DOHH2 (cell line): ENCODE results near the gene TUBB4A.

Experiments
- H3F3A ChIP-seq: fragments of 200-600 bp; sonication (generic), shearing (Covaris generic); 2 replicates; pipeline ENCODE4 v1.6.0; 2016; ENCODE audit warnings: antibody characterized with exemption, mild to moderate bottlenecking; ENCODE audit not compliant: control insufficient read depth, insufficient read depth
- H3K27ac ChIP-seq: fragments of 200-600 bp; sonication (generic); 2 replicates; pipeline ENCODE4 v1.5.1; 2014; ENCODE audit warnings: low read depth, mild to moderate bottlenecking, low read length, moderate library complexity
- H3K27me3 ChIP-seq: fragments of 200-600 bp; sonication (generic); 2 replicates; pipeline ENCODE4 v1.6.1; 2014; ENCODE audit warnings: mild to moderate bottlenecking, low read length, mixed read lengths; ENCODE audit not compliant: control insufficient read depth
- H3K36me3 ChIP-seq: fragments of 200-600 bp; sonication (generic); 2 replicates; pipeline ENCODE4 v1.6.1; 2014; ENCODE audit warnings: mild to moderate bottlenecking, low read length, moderate library complexity, mixed read lengths; ENCODE audit not compliant: control insufficient read depth
- H3K4me1 ChIP-seq: fragments of 200-600 bp; sonication (generic); 2 replicates; pipeline ENCODE4 v1.6.1; 2014; ENCODE audit warnings: mild to moderate bottlenecking, low read length, mixed read lengths; ENCODE audit not compliant: control insufficient read depth
- H3K4me2 ChIP-seq: fragments of 200-600 bp; sonication (generic); 2 replicates; pipeline ENCODE4 v1.6.0; 2014; ENCODE audit warnings: mild to moderate bottlenecking, low read length, moderate library complexity
- H3K4me3 ChIP-seq: fragments of 200-600 bp; sonication (generic); 2 replicates; pipeline ENCODE4 v1.5.1; 2014; ENCODE audit warnings: mild to moderate bottlenecking, low read length, mixed read lengths
- H3K79me2 ChIP-seq: fragments of 200-600 bp; sonication (generic); 2 replicates; pipeline ENCODE4 v1.6.1; 2014; ENCODE audit warnings: mild to moderate bottlenecking, low read length, mixed read lengths; ENCODE audit not compliant: control insufficient read depth
- H3K9me2 ChIP-seq: fragments of 200-600 bp; sonication (generic); replicated peaks from 2 replicates; pipeline ENCODE4 v1.6.1; 2014; ENCODE audit warnings: mild to moderate bottlenecking, low read length, mixed read lengths; ENCODE audit not compliant: control insufficient read depth
- H3K9me3 ChIP-seq: fragments of 200-600 bp; sonication (generic); 2 replicates; pipeline ENCODE4 v1.6.1; 2014; ENCODE audit warnings: antibody characterized with exemption, low read length, mixed read lengths; ENCODE audit not compliant: control insufficient read depth, insufficient read depth
- H4K20me1 ChIP-seq: fragments of 200-600 bp; sonication (generic); 2 replicates; pipeline ENCODE4 v1.6.0; 2014; ENCODE audit warnings: low read depth, mild to moderate bottlenecking, antibody characterized with exemption, low read length, moderate library complexity; ENCODE audit not compliant: control insufficient read depth, insufficient read depth
- CTCF ChIP-seq: fragments of 200-600 bp; sonication (generic); IDR thresholded peaks from one replicate; pipeline ENCODE4 v1.5.1; 2014; ENCODE audit warnings: antibody characterized with exemption, mild to moderate bottlenecking, low read depth, low read length; ENCODE audit not compliant: poor library complexity, severe bottlenecking
- EZH2phosphoT487 ChIP-seq: fragments of 200-600 bp; sonication (generic); IDR thresholded peaks from 2 replicates; pipeline ENCODE4 v1.6.1; 2017; ENCODE audit warnings: borderline replicate concordance, mild to moderate bottlenecking, antibody characterized with exemption, low read length, moderate library complexity, mixed read lengths

The TUBB4A gene

GRCh38 chr19:6522712-6523111 is 20.6 kb upstream of the TUBB4A start:
- no peaks in the 10 kb centered on the region for H3K9me2 ChIP-seq
- H3K4me3 ChIP-seq = peak overlapping the region; percentile 83
- no peak for TF ChIP-seq EZH2phosphoT487
- TF ChIP-seq CTCF = no peak
- no peaks in the 10 kb centered on the region for H3K79me2 ChIP-seq
- H3K36me3 ChIP-seq = peaks cover 3% of the 10 kb centered on the region; the same call in 1 of the 2 replicates
- H3K4me1 ChIP-seq = peaks cover 78% of the 10 kb centered on the region
- H3K9me3 ChIP-seq = no peaks in the 10 kb centered on the region
- H4K20me1 ChIP-seq = no peaks in the 10 kb centered on the region
- H3K4me2 ChIP-seq = peak overlapping the region; percentile 99
- no peaks in the 10 kb centered on the region for H3K27me3 ChIP-seq
- H3F3A ChIP-seq = peaks cover 52% of the 10 kb centered on the region
- peak overlapping the region; percentile 100 for H3K27ac ChIP-seq

GRCh38 chr19:6521718-6522646 is 19.9 kb upstream of the TUBB4A start:
- peak overlapping the region; percentile 99 for H3K4me2 ChIP-seq
- H3K36me3 ChIP-seq = peaks cover 3% of the 10 kb centered on the region; the same call in 1 of the 2 replicates
- H3K27ac ChIP-seq = peak overlapping the region; percentile 100
- H3K4me3 ChIP-seq = peak overlapping the region; percentile 83
- no peaks in the 10 kb centered on the region for H3K9me2 ChIP-seq
- no peaks in the 10 kb centered on the region for H3K9me3 ChIP-seq
- H3K79me2 ChIP-seq = no peaks in the 10 kb centered on the region
- TF ChIP-seq EZH2phosphoT487 (no peak), CTCF (no peak)
- H3K27me3 ChIP-seq = no peaks in the 10 kb centered on the region
- no peaks in the 10 kb centered on the region for H4K20me1 ChIP-seq
- H3F3A ChIP-seq = peaks cover 45% of the 10 kb centered on the region
- H3K4me1 ChIP-seq = peaks cover 78% of the 10 kb centered on the region

GRCh38 chr19:6519289-6519688 is 17.2 kb upstream of the TUBB4A start:
- Histone ChIP-seq H3K79me2 (no peaks in the 10 kb centered on the region), H3K9me3 (no peaks in the 10 kb centered on the region), H4K20me1 (no peaks in the 10 kb centered on the region), H3K27me3 (no peaks in the 10 kb centered on the region), H3K9me2 (no peaks in the 10 kb centered on the region), H3F3A (peaks cover 42% of the 10 kb centered on the region), H3K4me1 (peaks cover 74% of the 10 kb centered on the region), H3K36me3 (peaks cover 3% of the 10 kb centered on the region; the same call in 1 of the 2 replicates), H3K4me3 (no peak overlapping the region), H3K27ac (0 out of 2 replicates have a peak overlapping the region, but pooled peaks have one; percentile 0), H3K4me2 (no peak overlapping the region)
- no peak for TF ChIP-seq EZH2phosphoT487
- TF ChIP-seq CTCF = no peak
